PC-3 (cell line): ENCODE data around the gene USP17L13.
"Not testable (repeated sequence)": the region's sequence is repeated elsewhere in the genome, so short reads cannot be mapped to it uniquely, and the experiment has no call there.

Experiments
- EZH2 ChIP-seq: fragments of 300-600 bp; sonication (generic); IDR thresholded peaks from one replicate; pipeline ENCODE4 v1.6.1; 2017; ENCODE audit warnings: antibody characterized with exemption, mild to moderate bottlenecking, low read length; ENCODE audit not compliant: unreplicated experiment
- EZH2phosphoT487 ChIP-seq: fragments of 300-600 bp; sonication (generic); IDR thresholded peaks from 2 replicates; pipeline ENCODE4 v1.6.1; 2018; ENCODE audit warnings: mild to moderate bottlenecking, antibody characterized with exemption, low read length, borderline replicate concordance
- TF ChIP-seq, protein P1 (sequence below): fragments of 300-600 bp; sonication (generic); conservative IDR thresholded peaks from 2 replicates; pipeline ENCODE4 v1.5.1; 2017; ENCODE audit warnings: antibody characterized with exemption, low read depth, mild to moderate bottlenecking, low read length

DNA sequence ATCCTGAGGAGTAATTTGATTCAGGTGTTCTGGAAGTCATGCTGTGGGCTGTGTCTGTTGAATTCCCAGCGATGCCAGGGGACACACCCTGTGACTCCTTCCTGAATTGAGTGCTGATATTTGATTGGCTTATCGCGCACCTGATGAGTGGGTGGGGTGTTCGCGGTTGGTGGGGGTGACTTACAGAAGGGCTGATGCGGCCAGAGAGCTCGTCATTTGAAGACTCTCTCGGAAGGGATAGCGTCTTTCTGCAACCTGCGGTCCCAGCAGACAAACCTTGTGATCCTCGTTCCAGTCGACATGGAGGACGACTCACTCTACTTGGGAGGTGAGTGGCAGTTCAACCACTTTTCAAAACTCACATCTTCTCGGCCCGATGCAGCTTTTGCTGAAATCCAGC is 9.4 kb downstream of the USP17L13 start, which contains the start of gene USP17L15:
- TF ChIP-seq, protein P1, sequence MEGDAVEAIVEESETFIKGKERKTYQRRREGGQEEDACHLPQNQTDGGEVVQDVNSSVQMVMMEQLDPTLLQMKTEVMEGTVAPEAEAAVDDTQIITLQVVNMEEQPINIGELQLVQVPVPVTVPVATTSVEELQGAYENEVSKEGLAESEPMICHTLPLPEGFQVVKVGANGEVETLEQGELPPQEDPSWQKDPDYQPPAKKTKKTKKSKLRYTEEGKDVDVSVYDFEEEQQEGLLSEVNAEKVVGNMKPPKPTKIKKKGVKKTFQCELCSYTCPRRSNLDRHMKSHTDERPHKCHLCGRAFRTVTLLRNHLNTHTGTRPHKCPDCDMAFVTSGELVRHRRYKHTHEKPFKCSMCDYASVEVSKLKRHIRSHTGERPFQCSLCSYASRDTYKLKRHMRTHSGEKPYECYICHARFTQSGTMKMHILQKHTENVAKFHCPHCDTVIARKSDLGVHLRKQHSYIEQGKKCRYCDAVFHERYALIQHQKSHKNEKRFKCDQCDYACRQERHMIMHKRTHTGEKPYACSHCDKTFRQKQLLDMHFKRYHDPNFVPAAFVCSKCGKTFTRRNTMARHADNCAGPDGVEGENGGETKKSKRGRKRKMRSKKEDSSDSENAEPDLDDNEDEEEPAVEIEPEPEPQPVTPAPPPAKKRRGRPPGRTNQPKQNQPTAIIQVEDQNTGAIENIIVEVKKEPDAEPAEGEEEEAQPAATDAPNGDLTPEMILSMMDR, result not testable (repeated sequence)
- not testable (repeated sequence) for TF ChIP-seq EZH2, EZH2phosphoT487
